Loucy (cell line): ENCODE results near the gene SERGEF.

Experiments
- H2AFZ ChIP-seq: fragments of 200-600 bp; sonication (generic); 2 replicates; pipeline ENCODE4 v1.6.0; 2016; ENCODE audit warnings: antibody characterized with exemption, mild to moderate bottlenecking, low read length, moderate library complexity
- H3F3A ChIP-seq: fragments of 200-600 bp; 2 replicates; pipeline ENCODE4 v1.6.0; 2016; ENCODE audit warnings: antibody characterized with exemption, low read depth, mild to moderate bottlenecking
- H3K27me3 ChIP-seq: fragments of 200-600 bp; sonication (generic); 2 replicates; pipeline ENCODE4 v1.6.1; 2014; ENCODE audit warnings: low read length, mild to moderate bottlenecking; ENCODE audit not compliant: insufficient read depth, poor library complexity, severe bottlenecking
- H3K36me3 ChIP-seq: fragments of 200-600 bp; sonication (generic); 2 replicates; pipeline ENCODE4 v1.6.1; 2016; ENCODE audit warnings: low read length; ENCODE audit not compliant: insufficient read depth
- H3K4me1 ChIP-seq: fragments of 200-600 bp; sonication (generic); 2 replicates; pipeline ENCODE4 v1.5.1; 2014; ENCODE audit warnings: low read length, mild to moderate bottlenecking; ENCODE audit not compliant: insufficient read depth, poor library complexity, severe bottlenecking
- H3K4me2 ChIP-seq: fragments of 200-600 bp; sonication (generic); 2 replicates; pipeline ENCODE4 v1.6.0; 2014; ENCODE audit warnings: antibody characterized with exemption, low read length, low read depth, mild to moderate bottlenecking; ENCODE audit not compliant: poor library complexity, severe bottlenecking
- H3K4me3 ChIP-seq: fragments of 200-600 bp; sonication (generic); 2 replicates; pipeline ENCODE4 v1.5.1; 2014; ENCODE audit warnings: low read length, mild to moderate bottlenecking, mixed read lengths; ENCODE audit not compliant: poor library complexity, severe bottlenecking
- H3K79me2 ChIP-seq: fragments of 200-600 bp; sonication (generic); 2 replicates; pipeline ENCODE4 v1.6.1; 2014; ENCODE audit warnings: low read length; ENCODE audit not compliant: insufficient read depth
- H3K9ac ChIP-seq: fragments of 200-600 bp; sonication (generic); 2 replicates; pipeline ENCODE4 v1.6.0; 2014; ENCODE audit warnings: mild to moderate bottlenecking, low read depth, low read length, moderate library complexity; ENCODE audit not compliant: poor library complexity, severe bottlenecking
- H3K9me2 ChIP-seq: fragments of 200-600 bp; sonication (generic); replicated peaks from 2 replicates; pipeline ENCODE4 v1.6.1; 2016; ENCODE audit warnings: low read depth, low read length, mixed read lengths
- H3K9me3 ChIP-seq: fragments of 200-600 bp; sonication (generic); 2 replicates; pipeline ENCODE4 v1.6.1; 2014; ENCODE audit warnings: mild to moderate bottlenecking, antibody characterized with exemption, low read length, low read depth; ENCODE audit not compliant: insufficient read depth
- H4K20me1 ChIP-seq: fragments of 200-600 bp; sonication (generic); 2 replicates; pipeline ENCODE4 v1.6.0; 2014; ENCODE audit warnings: antibody characterized with exemption, low read length, mild to moderate bottlenecking; ENCODE audit not compliant: insufficient read depth, poor library complexity, severe bottlenecking
- CTCF ChIP-seq: fragments of 200-600 bp; sonication (generic); conservative IDR thresholded peaks from 2 replicates; pipeline ENCODE4 v1.5.1; 2014; ENCODE audit warnings: mild to moderate bottlenecking, antibody characterized with exemption, low read length
- EZH2phosphoT487 ChIP-seq: fragments of 200-600 bp; IDR thresholded peaks from 2 replicates; pipeline ENCODE4 v1.6.1; 2018; ENCODE audit warnings: antibody characterized with exemption, mild to moderate bottlenecking, moderate library complexity, borderline replicate concordance

Gene SERGEF

GRCh38 chr11:17934194-17934593, 78.7 kb downstream of the SERGEF start:
- no peaks in the 10 kb centered on the region for H4K20me1 ChIP-seq
- no peaks in the 10 kb centered on the region for H3K79me2 ChIP-seq
- H2AFZ ChIP-seq, result no peak overlapping the region
- H3K9me3 ChIP-seq, result no peaks in the 10 kb centered on the region
- H3K9ac ChIP-seq, result no peak overlapping the region
- no peaks in the 10 kb centered on the region for H3F3A ChIP-seq
- H3K36me3 ChIP-seq, result peaks cover 5% of the 10 kb centered on the region; the same call in 1 of the 2 replicates
- no peak overlapping the region for H3K4me2 ChIP-seq
- no peaks in the 10 kb centered on the region for H3K4me1 ChIP-seq
- H3K4me3 ChIP-seq, result no peak overlapping the region
- H3K27me3 ChIP-seq, result no peaks in the 10 kb centered on the region
- no peaks in the 10 kb centered on the region for H3K9me2 ChIP-seq
- TF ChIP-seq EZH2phosphoT487 (no peak), CTCF (no peak)

- Histone ChIP-seq H3F3A (no peaks in the 10 kb centered on the region), H3K79me2 (no peaks in the 10 kb centered on the region), H3K4me1 (no peaks in the 10 kb centered on the region)
These were observed 79.1 kb downstream of the SERGEF start for GRCh38 chr11:17933708-17934107.

GRCh38 chr11:17932472-17932871, 80.4 kb downstream of the SERGEF start:
- no peak overlapping the region for H2AFZ ChIP-seq
- H3K4me3 ChIP-seq, result no peak overlapping the region
- H4K20me1 ChIP-seq, result no peaks in the 10 kb centered on the region
- TF ChIP-seq CTCF (0 out of 2 replicates have a peak, but pooled peaks have one; percentile 25), EZH2phosphoT487 (no peak)
- H3F3A ChIP-seq, result no peaks in the 10 kb centered on the region
- H3K27me3 ChIP-seq, result no peaks in the 10 kb centered on the region
- H3K9me3 ChIP-seq, result no peaks in the 10 kb centered on the region
- H3K36me3 ChIP-seq, result peaks cover 5% of the 10 kb centered on the region; the same call in 1 of the 2 replicates
- no peaks in the 10 kb centered on the region for H3K79me2 ChIP-seq
- H3K9me2 ChIP-seq, result no peaks in the 10 kb centered on the region
- H3K4me2 ChIP-seq, result no peak overlapping the region
- H3K4me1 ChIP-seq, result no peaks in the 10 kb centered on the region
- H3K9ac ChIP-seq, result no peak overlapping the region

More at GRCh38 chr11:17933708-17934107, 79.1 kb downstream of the SERGEF start:
- Histone ChIP-seq H3K9me3 (no peaks in the 10 kb centered on the region), H3K4me3 (no peak overlapping the region), H3K9me2 (no peaks in the 10 kb centered on the region), H3K36me3 (peaks cover 5% of the 10 kb centered on the region; the same call in 1 of the 2 replicates), H3K4me2 (no peak overlapping the region), H2AFZ (no peak overlapping the region), H3K9ac (no peak overlapping the region), H3K27me3 (no peaks in the 10 kb centered on the region), H4K20me1 (no peaks in the 10 kb centered on the region)
- TF ChIP-seq CTCF (no peak), EZH2phosphoT487 (no peak)
